ENCODE measurements around the gene ADH1C.
"Not testable (repeated sequence)": the region's sequence is repeated elsewhere in the genome, so short reads cannot be mapped to it uniquely, and the experiment has no call there.

ADH1C gene

GRCh38 chr4:99356992-99357391 lies 4.4 kb upstream of the ADH1C start:
- no peak for DNase-seq

- not testable (repeated sequence) for DNase-seq
Measured at GRCh38 chr4:99356149-99356548, 3.6 kb upstream of the ADH1C start.

GRCh38 chr4:99351487-99351886 lies 1.1 kb downstream of the ADH1C start:
- DNase-seq, result no peak

GRCh38 chr4:99349338-99349737 lies 3.2 kb downstream of the ADH1C start:
- no peak for DNase-seq

- not testable (repeated sequence) for DNase-seq
Measured at GRCh38 chr4:99342624-99343023, 9.9 kb downstream of the ADH1C start.

- no peak for DNase-seq
Measured at GRCh38 chr4:99341426-99341825, 11.1 kb downstream of the ADH1C start.

GRCh38 chr4:99339172-99339571 lies 13.4 kb downstream of the ADH1C start:
- no peak for DNase-seq

- DNase-seq, result no peak
Measured at GRCh38 chr4:99336553-99336952, 16.0 kb downstream of the ADH1C start.

GRCh38 chr4:99334880-99335279 lies 17.7 kb downstream of the ADH1C start:
- DNase-seq, result no peak

- no peak for DNase-seq
Measured at GRCh38 chr4:99330648-99331047, 21.9 kb downstream of the ADH1C start.

GRCh38 chr4:99329876-99330275 lies 22.7 kb downstream of the ADH1C start:
- DNase-seq, result no peak

GRCh38 chr4:99324979-99325378 lies 27.6 kb downstream of the ADH1C start:
- DNase-seq, result no peak

- DNase-seq, result no peak
Measured at GRCh38 chr4:99324361-99324760, 28.2 kb downstream of the ADH1C start.

GRCh38 chr4:99323756-99324155 lies 28.8 kb downstream of the ADH1C start:
- DNase-seq, result no peak

GRCh38 chr4:99321241-99322191 lies 31.0 kb downstream of the ADH1C start, which contains the start of gene ADH1B:
ADH1B (minus strand) TSS chr4:99321401; CDS start chr4:99321331, 70 bp downstream.
- no peak for DNase-seq

- not testable (repeated sequence) for DNase-seq
Measured at GRCh38 chr4:99317811-99318210, 34.7 kb downstream of the ADH1C start.

GRCh38 chr4:99317354-99317753 lies 35.2 kb downstream of the ADH1C start:
- no peak for DNase-seq

- DNase-seq, result no peak
Measured at GRCh38 chr4:99315839-99316238, 36.7 kb downstream of the ADH1C start.

GRCh38 chr4:99314211-99314610 lies 38.3 kb downstream of the ADH1C start:
- no peak for DNase-seq

GRCh38 chr4:99310389-99310788 lies 42.2 kb downstream of the ADH1C start:
- no peak for DNase-seq

- DNase-seq, result no peak
Measured at GRCh38 chr4:99305638-99306400, 46.7 kb downstream of the ADH1C start.

GRCh38 chr4:99301376-99302164 lies 51.0 kb downstream of the ADH1C start:
- DNase-seq, result no peak

GRCh38 chr4:99300934-99301333 lies 51.6 kb downstream of the ADH1C start:
- peak; percentile 1 for DNase-seq
